GM21515 (cell line): Measurements from ENCODE around the gene RFC5.

Experiments used
- ATAC-seq: cut with Tn5 transposase; IDR thresholded peaks from one replicate; pipeline ENCODE4 v1.9.1; 2021; ENCODE audit not compliant: unreplicated experiment

The RFC5 gene

GRCh38 chr12:118050972-118051910 is 34.7 kb downstream of the RFC5 start:
- no peak for ATAC-seq

GRCh38 chr12:118052324-118053070 is 36.0 kb downstream of the RFC5 start:
- ATAC-seq = no peak

DNA sequence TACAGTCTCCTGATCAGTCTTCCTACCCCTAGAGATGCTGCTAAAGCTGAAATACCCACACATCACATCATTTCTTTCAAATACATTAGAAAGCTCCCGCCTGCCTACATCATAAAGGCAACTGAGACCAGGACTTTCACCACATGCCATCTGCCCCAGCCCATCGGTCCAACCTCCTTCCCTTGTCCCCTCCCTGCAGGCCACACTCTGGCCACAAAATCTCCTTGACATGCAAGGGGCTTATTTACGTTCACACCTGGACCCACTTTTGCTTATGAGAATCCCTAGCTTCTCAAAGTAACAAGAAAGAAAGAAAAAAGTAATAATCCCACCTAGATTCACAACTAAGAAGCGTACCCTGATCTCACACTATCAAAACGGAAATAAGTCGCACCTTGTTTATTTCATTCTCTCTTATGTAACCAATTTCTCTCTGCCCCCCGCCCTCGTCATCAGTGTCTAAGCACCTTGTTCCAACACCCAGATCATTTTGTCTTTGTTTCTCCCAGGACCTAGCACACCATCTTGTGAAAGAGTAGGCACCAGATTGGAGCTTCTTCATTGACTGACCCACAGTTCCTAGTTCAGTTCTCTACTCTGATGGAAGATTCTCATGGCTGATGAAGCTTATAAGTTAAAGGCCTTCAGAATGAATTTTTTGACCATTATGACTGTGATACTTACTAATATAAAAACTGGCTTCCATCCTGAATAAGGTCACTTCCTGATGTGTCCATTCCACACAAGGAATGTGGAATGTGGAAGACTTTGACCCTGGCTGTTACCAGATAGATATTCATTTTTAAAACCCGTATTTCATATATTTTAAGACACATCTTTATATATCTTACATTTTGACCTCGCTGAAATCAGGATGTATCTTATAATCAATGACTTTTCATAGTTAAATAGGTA is 36.8 kb downstream of the RFC5 start:
- ATAC-seq = no peak

DNA sequence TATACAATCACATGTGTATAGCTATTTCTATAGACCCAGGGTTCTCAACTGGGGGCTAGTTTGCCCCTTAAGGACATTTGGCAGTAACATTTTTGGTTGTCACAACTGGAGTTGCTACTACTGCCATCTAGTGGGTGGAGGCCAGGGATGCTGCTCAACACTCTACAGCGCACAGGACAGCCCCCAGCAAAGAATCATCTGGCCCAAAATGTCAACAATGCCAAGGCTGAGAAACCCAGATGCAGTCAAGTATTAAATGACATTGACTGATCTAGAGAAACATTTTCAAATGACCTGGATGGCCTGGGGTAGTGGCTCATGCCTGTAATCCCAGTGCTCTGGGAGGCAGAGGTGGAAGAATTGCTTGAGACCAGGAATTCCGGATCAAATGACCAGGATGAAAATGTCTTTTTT is 38.6 kb downstream of the RFC5 start:
- no peak for ATAC-seq

GRCh38 chr12:118055865-118056773 is 39.6 kb downstream of the RFC5 start:
- no peak for ATAC-seq

- ATAC-seq = no peak
These were observed 41.7 kb downstream of the RFC5 start for GRCh38 chr12:118058227-118058626.

DNA sequence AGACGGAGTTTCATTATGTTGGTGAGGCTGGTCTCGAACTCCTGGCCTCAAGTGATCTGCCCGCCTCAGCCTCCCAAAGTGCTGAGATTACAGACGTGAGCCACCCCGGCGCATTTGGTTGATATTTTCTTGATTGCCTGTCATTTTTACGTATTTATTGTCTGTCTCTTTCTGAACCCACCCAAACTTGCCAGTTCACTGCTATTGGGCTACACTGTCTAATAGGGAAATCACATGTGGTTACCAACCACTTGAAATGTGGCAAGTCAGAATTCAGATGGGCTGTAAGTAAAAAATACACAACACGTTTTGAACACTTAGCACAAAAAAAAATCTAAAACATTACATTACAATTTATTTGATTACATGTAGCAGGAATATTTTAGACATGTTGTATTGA is 42.4 kb downstream of the RFC5 start:
- no peak for ATAC-seq

- no peak for ATAC-seq
These were observed 43.1 kb downstream of the RFC5 start for GRCh38 chr12:118059341-118060191.

DNA sequence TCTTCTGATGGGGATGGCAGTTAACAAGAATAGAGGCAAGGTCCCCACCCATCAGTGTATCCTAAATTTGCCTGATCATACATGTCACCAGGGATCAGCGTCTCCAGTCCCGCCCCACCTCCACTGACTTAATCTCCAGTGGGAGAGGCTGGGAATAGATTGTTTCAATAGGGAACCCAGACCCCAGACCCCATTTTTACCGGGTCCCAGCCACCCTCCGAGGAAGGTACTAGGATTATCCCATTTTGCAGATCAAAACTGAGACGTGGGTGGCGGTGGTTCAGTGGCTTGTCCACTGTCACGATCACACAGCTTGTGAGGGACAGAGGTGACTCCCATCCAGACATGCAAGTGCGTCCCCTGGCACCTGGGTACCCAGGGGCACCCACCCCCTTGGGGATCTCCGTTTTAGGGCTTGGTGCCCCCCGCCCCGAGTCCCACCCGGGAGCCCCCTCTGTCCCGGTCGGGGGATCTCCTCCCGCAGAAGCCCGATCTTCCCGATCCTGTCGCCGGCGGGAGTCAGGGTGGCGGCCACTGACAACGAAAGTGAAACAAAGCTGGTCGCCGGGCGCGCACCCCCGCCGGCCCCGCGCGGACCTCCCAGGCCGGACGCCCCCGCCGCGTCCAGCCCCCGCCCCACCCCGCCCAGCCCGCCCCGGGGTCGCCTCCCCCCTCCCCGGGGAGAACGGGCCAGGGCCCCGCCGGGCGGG is 44.0 kb downstream of the RFC5 start:
- no peak for ATAC-seq

DNA sequence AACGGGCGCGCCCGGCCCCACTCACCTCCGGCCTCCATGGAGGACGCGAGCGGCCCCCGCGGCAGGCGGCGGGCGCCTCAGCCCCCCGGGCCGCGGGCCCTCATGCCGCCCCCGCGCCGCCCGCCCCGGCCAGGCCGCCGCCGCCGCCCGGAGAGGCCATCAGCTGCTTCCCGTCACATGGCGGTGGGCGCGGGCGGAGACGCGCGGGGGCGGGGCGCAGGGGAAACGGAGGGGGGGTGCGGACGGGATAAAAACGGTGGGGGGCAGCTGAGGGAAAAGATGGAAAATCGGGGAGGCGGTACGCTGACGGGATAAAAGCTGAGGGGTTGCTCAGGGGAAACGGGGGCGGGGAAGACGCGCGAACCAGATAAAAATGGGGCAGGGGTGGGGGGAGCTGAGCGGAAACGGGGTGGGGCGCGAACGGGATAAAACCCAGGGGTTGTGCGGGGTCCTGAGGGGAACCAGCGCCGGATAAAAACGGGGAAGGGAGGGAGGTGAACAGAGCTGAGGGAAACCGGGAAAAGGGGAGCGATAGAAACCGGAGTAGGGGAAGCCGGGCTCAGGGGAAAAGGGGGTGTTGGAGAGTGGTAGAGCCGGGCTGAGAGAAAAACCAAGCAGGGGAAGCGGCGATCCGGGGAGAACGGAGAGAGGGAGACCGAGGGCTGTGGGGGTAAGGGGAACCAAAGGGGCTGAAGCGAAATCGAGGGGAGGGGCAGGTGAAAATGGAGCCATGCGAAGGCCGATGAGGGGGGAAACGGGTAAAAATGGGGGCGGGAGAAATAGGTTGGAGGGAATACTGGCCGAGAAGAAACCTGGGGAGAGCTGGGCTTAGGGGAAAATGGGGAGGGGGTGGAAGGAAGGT is 44.7 kb downstream of the RFC5 start, which contains the start of gene WSB2:
Gene WSB2 (minus strand): TSS at position 169 of the 862 bp plus-strand sequence. CDS start 131 bp downstream, at position 38.
- no peak for ATAC-seq

DNA sequence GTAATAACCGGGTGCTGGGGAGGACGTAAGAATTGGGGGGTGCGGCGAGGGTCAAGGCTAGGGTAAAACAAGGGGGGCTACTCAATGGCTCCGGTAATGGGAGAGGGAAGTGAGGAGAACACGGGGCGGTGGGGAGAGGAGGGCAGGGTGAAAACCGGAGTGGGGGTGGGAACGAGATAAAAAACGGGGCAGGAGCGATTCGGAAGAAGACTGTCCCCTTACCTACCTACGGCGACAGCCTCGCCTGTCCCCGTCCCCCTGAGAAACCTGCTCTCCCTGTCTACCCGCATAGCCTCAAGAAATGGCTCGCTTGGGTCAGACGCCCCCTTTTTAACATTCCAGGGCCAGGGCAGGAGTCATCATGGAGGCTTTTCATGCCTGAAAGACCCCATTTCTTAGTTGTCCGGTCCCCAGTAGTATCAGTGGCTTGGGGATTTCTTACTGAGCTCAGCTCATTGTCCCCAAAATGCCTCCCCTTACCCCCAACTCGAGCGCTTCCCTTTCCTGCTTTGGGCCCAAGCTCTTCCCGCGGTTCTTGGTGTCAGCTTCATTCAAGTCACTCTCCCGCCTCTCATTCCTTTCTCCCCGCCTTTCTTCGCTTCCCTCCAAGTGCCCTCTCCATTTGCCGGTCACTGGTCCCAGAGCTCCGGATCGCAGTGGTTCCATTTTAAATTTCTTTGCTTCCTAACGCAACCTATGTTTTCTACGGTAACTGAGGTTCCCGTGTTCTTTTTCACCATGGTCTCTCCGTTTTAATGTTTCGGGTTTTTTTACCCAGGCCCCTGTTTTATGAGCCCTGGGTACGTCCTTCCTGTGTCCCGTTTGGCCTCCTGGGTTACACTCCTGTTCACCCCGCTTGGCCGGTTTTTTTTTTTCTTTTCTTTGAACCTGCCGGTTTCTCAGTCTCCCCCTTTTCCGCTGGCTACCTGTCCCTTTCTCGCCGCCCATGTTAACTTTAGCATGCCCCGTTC is 45.7 kb downstream of the RFC5 start:
- no peak for ATAC-seq

- no peak for ATAC-seq
These were observed 47.3 kb downstream of the RFC5 start for GRCh38 chr12:118063576-118064391.

GRCh38 chr12:118064608-118065007 is 48.1 kb downstream of the RFC5 start:
- no peak for ATAC-seq

DNA sequence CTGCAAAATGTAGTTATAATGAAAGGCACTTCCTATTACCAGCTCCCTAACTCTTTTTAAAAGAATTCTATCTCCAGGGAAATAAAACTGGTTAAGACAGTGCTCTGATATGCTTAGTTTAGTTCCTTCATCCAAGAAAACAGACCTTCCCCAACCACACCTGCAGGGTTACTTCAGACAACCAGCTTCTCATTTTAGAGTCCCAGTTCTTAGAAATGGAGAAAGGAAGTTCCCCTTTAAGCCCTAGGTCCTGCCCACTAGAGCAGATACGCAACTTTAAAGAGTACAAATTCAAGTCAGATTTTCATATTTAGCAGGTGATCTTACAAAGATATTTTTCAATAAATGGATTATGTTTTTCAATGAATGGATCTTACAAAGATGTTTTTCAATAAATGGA is 48.9 kb downstream of the RFC5 start:
- ATAC-seq = no peak

- ATAC-seq = no peak
These were observed 51.9 kb downstream of the RFC5 start for GRCh38 chr12:118068445-118068844.
